Panc1 (cell line): ENCODE measurements around the gene RIPK3. TPM values are rescaled to one million over a fixed set of nuclear protein-coding genes. Genes with fewer than 3 reads are reported as not detected.

Experiments
- ATAC-seq: fragments of 200-7000 bp; cut with Tn5 transposase; 2 replicates; pipeline ENCODE4 v1.9.1; 2020; ENCODE audit warnings: mild to moderate bottlenecking, moderate library complexity
- BruUV-seq: library from RNA; stranded (reverse); fragments of 400-500 nt; replicated peaks from 2 replicates; lab custom pipeline; 2021; lab: Mats Ljungman, UMichigan
- CTCF ChIA-PET: fragments of 300-600 bp; sonication (Branson Sonifier 250); formaldehyde crosslinking; loops from one replicate; lab custom pipeline; 2022; ENCODE audit warnings: antibody characterized with exemption; lab: Charles Lee
- POLR2A ChIA-PET: fragments of 300-600 bp; sonication (Branson Sonifier 250); formaldehyde crosslinking; loops from one replicate; lab custom pipeline; 2022; ENCODE audit warnings: antibody characterized with exemption; lab: Charles Lee
- DNase-seq: peaks from one replicate; pipeline ENCODE4 v3.0.0-alpha.2; 2010; ENCODE audit warnings: low read depth, low spot score
- H3K27ac ChIP-seq: 2 replicates; pipeline ENCODE4 v1.5.1; 2011; ENCODE audit warnings: mild to moderate bottlenecking, low read length, inconsistent platforms
- H3K27me3 ChIP-seq: fragments of 200-500 bp; sonication (Bioruptor generic); 2 replicates; pipeline ENCODE4 v1.6.0; 2014; ENCODE audit warnings: low read length, inconsistent platforms; ENCODE audit not compliant: control insufficient read depth, insufficient read depth
- H3K36me3 ChIP-seq: fragments of 200-500 bp; sonication (Bioruptor generic); 2 replicates; pipeline ENCODE4 v1.5.1; 2014; ENCODE audit warnings: inconsistent platforms, mild to moderate bottlenecking, low read length, moderate library complexity; ENCODE audit not compliant: control insufficient read depth, insufficient read depth
- H3K4me1 ChIP-seq: 2 replicates; pipeline ENCODE4 v1.5.1; 2011; ENCODE audit warnings: inconsistent platforms, mild to moderate bottlenecking, low read length, moderate library complexity; ENCODE audit not compliant: control insufficient read depth, insufficient read depth
- H3K4me3 ChIP-seq, 2 experiments: 2 replicates each; pipeline ENCODE4 v1.5.1; 2011 to 2012; ENCODE audit warnings: low read depth in 2 of 2, low read length in 2 of 2, mild to moderate bottlenecking in 2 of 2, inconsistent platforms in 1 of 2, moderate library complexity in 1 of 2
- H3K9me3 ChIP-seq: fragments of 200-500 bp; sonication (Bioruptor generic); 2 replicates; pipeline ENCODE4 v1.5.1; 2014; ENCODE audit warnings: low read depth, mild to moderate bottlenecking, inconsistent platforms, low read length, moderate library complexity; ENCODE audit not compliant: control insufficient read depth, insufficient read depth
- POLR2AphosphoS5 ChIP-seq: IDR thresholded peaks from 2 replicates; pipeline ENCODE4 v1.6.1; 2012; ENCODE audit warnings: mild to moderate bottlenecking, low read depth, low read length, moderate library complexity
- SIN3A ChIP-seq: IDR thresholded peaks from 2 replicates; pipeline ENCODE4 v1.6.1; 2012; ENCODE audit warnings: low read depth, mild to moderate bottlenecking, low read length, moderate library complexity, borderline replicate concordance; ENCODE audit not compliant: insufficient read depth
- TCF7L2 ChIP-seq: IDR thresholded peaks from 2 replicates; pipeline ENCODE4 v1.6.1; 2011; ENCODE audit warnings: mild to moderate bottlenecking, low read depth, low read length, inconsistent platforms
- in situ Hi-C: cut with HindIII; loops from 2 replicates; pipeline ENCODE4 v1.10.0; 2016; ENCODE audit warnings: low sequenced_read_pairs, low pct_unique_long_range_greater_than_20kb
- intact Hi-C: fragments of 100-400 bp; cut with micrococcal nuclease; formaldehyde crosslinking; loops from one replicate; pipeline ENCODE4 v1.10.0; 2022; ENCODE audit not compliant: unreplicated experiment
- total RNA-seq: library from RNA; stranded (reverse); gene quantifications from one replicate; pipeline ENCODE4 v1.2.1, GENCODE V29; 2021; ENCODE audit not compliant: unreplicated experiment
- TF ChIP-seq, protein P1 (sequence below), 2 experiments: IDR thresholded peaks; 2 replicates each; pipeline ENCODE4 v1.6.1; 2011 to 2012; ENCODE audit warnings: low read depth in 2 of 2, control low read depth in 1 of 2, low read length in 1 of 2, mild to moderate bottlenecking in 1 of 2, moderate library complexity in 1 of 2; ENCODE audit not compliant: insufficient read depth in 1 of 2
- TF ChIP-seq, protein P2 (sequence below): fragments of 450-650 bp; IDR thresholded peaks from 2 replicates; pipeline ENCODE4 v1.5.1; 2017; ENCODE audit warnings: mild to moderate bottlenecking

Gene RIPK3
- total RNA-seq, 1 experiment from 2014 or later = not detected

DNA sequence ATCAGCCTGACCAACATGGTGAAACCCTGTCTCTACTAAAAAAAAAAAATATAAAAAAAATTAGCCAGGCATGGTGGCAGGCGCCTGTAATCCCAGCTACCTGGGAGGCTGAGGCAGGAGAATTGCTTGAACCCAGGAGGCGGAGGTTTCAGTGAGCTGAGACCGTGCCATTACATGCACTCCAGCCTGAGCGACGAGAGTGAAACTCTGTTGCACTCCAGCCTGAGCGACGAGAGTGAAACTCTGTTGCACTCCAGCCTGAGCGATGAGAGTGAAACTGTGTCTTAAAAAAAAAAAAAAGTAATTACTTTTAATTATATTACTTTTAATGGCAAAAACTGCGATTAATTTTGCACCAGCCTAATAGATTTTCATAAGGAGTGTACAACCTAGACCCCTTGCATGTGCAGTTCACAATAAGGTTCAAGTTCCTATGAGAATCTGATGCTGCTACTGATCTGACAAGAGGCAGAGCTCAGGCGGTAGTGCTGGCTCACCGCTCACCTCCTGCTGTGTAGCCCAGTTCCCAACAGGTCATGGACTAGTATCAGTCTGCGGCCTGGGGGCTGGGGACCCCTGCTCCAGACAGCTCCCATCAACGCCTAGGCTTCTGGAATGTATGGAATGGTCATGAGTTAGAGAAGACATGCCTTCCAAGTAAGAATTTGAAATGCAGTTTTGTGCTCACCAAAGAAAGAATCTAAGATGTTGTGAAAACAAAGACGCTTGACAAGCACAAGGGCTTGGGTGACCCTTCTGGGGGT is 18.4 kb downstream of the RIPK3 start:
- Histone ChIP-seq H3K27ac (no peak overlapping the region), H3K4me3 (no peak overlapping the region), H3K9me3 (no peaks in the 10 kb centered on the region), H3K4me1 (no peaks in the 10 kb centered on the region), H3K27me3 (no peaks in the 10 kb centered on the region), H3K36me3 (no peaks in the 10 kb centered on the region)
- no peak for TF ChIP-seq POLR2AphosphoS5
- TF ChIP-seq, protein P1, sequence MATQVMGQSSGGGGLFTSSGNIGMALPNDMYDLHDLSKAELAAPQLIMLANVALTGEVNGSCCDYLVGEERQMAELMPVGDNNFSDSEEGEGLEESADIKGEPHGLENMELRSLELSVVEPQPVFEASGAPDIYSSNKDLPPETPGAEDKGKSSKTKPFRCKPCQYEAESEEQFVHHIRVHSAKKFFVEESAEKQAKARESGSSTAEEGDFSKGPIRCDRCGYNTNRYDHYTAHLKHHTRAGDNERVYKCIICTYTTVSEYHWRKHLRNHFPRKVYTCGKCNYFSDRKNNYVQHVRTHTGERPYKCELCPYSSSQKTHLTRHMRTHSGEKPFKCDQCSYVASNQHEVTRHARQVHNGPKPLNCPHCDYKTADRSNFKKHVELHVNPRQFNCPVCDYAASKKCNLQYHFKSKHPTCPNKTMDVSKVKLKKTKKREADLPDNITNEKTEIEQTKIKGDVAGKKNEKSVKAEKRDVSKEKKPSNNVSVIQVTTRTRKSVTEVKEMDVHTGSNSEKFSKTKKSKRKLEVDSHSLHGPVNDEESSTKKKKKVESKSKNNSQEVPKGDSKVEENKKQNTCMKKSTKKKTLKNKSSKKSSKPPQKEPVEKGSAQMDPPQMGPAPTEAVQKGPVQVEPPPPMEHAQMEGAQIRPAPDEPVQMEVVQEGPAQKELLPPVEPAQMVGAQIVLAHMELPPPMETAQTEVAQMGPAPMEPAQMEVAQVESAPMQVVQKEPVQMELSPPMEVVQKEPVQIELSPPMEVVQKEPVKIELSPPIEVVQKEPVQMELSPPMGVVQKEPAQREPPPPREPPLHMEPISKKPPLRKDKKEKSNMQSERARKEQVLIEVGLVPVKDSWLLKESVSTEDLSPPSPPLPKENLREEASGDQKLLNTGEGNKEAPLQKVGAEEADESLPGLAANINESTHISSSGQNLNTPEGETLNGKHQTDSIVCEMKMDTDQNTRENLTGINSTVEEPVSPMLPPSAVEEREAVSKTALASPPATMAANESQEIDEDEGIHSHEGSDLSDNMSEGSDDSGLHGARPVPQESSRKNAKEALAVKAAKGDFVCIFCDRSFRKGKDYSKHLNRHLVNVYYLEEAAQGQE (IDR thresholded peaks at IDR 0.05; ENCODE audit: insufficient read depth in 1 of 2, low read depth in 2 of 2, low read length in 1 of 2) = no peak
- TF ChIP-seq, protein P2, sequence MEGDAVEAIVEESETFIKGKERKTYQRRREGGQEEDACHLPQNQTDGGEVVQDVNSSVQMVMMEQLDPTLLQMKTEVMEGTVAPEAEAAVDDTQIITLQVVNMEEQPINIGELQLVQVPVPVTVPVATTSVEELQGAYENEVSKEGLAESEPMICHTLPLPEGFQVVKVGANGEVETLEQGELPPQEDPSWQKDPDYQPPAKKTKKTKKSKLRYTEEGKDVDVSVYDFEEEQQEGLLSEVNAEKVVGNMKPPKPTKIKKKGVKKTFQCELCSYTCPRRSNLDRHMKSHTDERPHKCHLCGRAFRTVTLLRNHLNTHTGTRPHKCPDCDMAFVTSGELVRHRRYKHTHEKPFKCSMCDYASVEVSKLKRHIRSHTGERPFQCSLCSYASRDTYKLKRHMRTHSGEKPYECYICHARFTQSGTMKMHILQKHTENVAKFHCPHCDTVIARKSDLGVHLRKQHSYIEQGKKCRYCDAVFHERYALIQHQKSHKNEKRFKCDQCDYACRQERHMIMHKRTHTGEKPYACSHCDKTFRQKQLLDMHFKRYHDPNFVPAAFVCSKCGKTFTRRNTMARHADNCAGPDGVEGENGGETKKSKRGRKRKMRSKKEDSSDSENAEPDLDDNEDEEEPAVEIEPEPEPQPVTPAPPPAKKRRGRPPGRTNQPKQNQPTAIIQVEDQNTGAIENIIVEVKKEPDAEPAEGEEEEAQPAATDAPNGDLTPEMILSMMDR = no peak
- TF ChIP-seq TCF7L2 = no peak
- TF ChIP-seq SIN3A = no peak
- POLR2A ChIA-PET = no interaction called here
- no peak for ATAC-seq
- BruUV-seq = no TSS peak
- CTCF ChIA-PET = interaction anchor here (0.5 kb wide), 1 partner anchor 11 kb away, joined by 4 read pairs; no protein-coding TSS in a partner anchor
- in situ Hi-C loops = no loop called here
- intact Hi-C loops = no loop called here
- DNase-seq = no peak

DNA sequence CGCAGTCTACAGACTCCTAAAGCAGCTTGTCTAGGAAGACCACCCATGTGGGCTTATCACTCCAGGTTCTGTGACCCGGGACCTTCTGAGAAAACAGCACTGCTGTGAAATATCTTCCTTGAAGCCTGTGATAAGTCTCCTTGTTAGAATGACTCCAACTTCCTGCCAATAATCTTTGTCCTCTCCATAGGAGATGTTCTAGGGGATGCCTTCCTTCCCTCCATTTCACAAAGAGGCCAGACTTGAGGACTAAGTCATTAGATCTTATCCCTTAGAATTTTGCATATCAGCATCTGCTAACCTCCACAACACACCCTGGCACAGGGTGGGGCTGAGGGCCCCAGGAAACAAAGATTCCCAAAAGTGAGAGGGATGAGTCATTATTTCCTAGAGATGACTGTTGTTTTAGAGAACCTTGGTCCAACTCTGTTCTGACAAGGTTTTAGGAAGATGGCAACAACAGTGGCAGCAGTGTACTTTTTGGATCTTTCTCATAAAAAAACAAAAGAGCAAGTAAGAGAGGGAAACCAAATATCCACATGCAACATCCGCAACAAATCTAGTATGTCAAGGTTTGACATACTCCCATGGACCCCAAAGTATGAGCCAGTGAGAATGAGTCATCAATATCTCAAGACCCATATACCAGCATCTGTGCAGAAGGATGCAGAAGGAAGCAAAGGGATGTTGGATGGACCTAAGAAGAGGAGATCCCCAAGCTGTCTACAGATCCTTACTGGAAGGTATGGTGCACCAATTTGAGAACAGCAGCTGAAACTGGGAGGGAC is 22.5 kb downstream of the RIPK3 start:
- TF ChIP-seq, protein P2 = no peak
- no peak for TF ChIP-seq POLR2AphosphoS5
- no peak for TF ChIP-seq TCF7L2
- no peak for TF ChIP-seq SIN3A
- TF ChIP-seq, protein P1 (IDR thresholded peaks at IDR 0.05; ENCODE audit: insufficient read depth in 1 of 2, low read depth in 2 of 2, low read length in 1 of 2) = no peak
- in situ Hi-C loops = no loop called here
- POLR2A ChIA-PET = no interaction called here
- Histone ChIP-seq H3K9me3 (no peaks in the 10 kb centered on the region), H3K4me3 (no peak overlapping the region), H3K27me3 (no peaks in the 10 kb centered on the region), H3K4me1 (no peaks in the 10 kb centered on the region), H3K36me3 (no peaks in the 10 kb centered on the region), H3K27ac (no peak overlapping the region)
- no peak for DNase-seq
- no peak for ATAC-seq
- intact Hi-C loops = no loop called here
- BruUV-seq = no TSS peak
- CTCF ChIA-PET = no interaction called here
